Ascending aorta (tissue), 2 donors: ENCODE results near the gene FAM47E. TPM values are rescaled to one million over a fixed set of nuclear protein-coding genes. Genes with fewer than 3 reads are reported as not detected.

Experiments
- DNase-seq, 2 donors: peaks; one replicate each; pipeline ENCODE4 v3.0.0-alpha.2; 2019; ENCODE audit warnings: low spot score in 2 of 2
- H3K27ac ChIP-seq, 2 donors: fragments of 200-600 bp; sonication (generic); one replicate each; pipeline ENCODE4 v1.5.1; 2016 to 2017; ENCODE audit warnings: mild to moderate bottlenecking in 1 of 2
- H3K27me3 ChIP-seq: fragments of 200-600 bp; sonication (generic); one replicate; pipeline ENCODE4 v1.5.1; 2017
- H3K36me3 ChIP-seq, 2 donors: fragments of 200-600 bp; sonication (generic); one replicate each; pipeline ENCODE4 v1.5.1; 2016
- H3K4me1 ChIP-seq, 2 donors: fragments of 200-600 bp; sonication (generic); one replicate each; pipeline ENCODE4 v1.5.1; 2016 to 2017; ENCODE audit warnings: mild to moderate bottlenecking in 1 of 2
- H3K4me3 ChIP-seq, 2 donors: fragments of 200-600 bp; sonication (generic); one replicate each; pipeline ENCODE4 v1.5.1; 2016 to 2017; ENCODE audit warnings: mild to moderate bottlenecking in 1 of 2
- H3K9me3 ChIP-seq, 2 donors: fragments of 200-600 bp; sonication (generic); one replicate each; pipeline ENCODE4 v1.5.1; 2016
- CTCF ChIP-seq, 3 experiments: fragments of 200-600 bp in 2 of 3; fragments of 450-650 bp in 1 of 3; sonication (generic) in 2 of 3; IDR thresholded peaks; one replicate each; pipeline ENCODE4 v1.5.1; 2016 to 2019; ENCODE audit warnings: antibody characterized with exemption in 3 of 3, mild to moderate bottlenecking in 1 of 3, moderate library complexity in 1 of 3
- intact Hi-C: fragments of 100-400 bp; cut with DNase I; formaldehyde crosslinking; loops from one replicate; pipeline ENCODE4 v1.15.1; 2023
- total RNA-seq: library from RNA; depleted of rRNA; stranded (reverse); fragments of >200 nt; gene quantifications from one replicate; pipeline ENCODE4 v1.1.0, GENCODE V29; 2016

FAM47E gene
- total RNA-seq, 1 donor from 2014 or later = not detected

GRCh38 chr4:76310683-76311082, 59.2 kb downstream of the FAM47E start:
- DNase-seq = no peak
- no peak for TF ChIP-seq CTCF (IDR thresholded peaks at IDR 0.05)
- H3K4me3 ChIP-seq = no peak overlapping the region
- intact Hi-C loops = no loop called here
- H3K4me1 ChIP-seq = peaks cover 0 to 8% of the 10 kb centered on the region in 2 donors
- H3K9me3 ChIP-seq = no peaks in the 10 kb centered on the region
- no peak overlapping the region for H3K27ac ChIP-seq
- no peaks in the 10 kb centered on the region for H3K27me3 ChIP-seq
- peaks cover 5 to 11% of the 10 kb centered on the region in 2 donors for H3K36me3 ChIP-seq

- Histone ChIP-seq H3K27me3 (no peaks in the 10 kb centered on the region), H3K9me3 (peaks cover 0 to 8% of the 10 kb centered on the region in 2 donors), H3K4me1 (peaks cover 0 to 8% of the 10 kb centered on the region in 2 donors), H3K36me3 (peaks cover 5 to 11% of the 10 kb centered on the region in 2 donors), H3K4me3 (no peak overlapping the region), H3K27ac (no peak overlapping the region)
- DNase-seq = no peak
- intact Hi-C loops = no loop called here
- TF ChIP-seq CTCF (IDR thresholded peaks at IDR 0.05) = no peak
Observed at GRCh38 chr4:76311896-76312331, 60.4 kb downstream of the FAM47E start.

GRCh38 chr4:76312457-76312856, 60.9 kb downstream of the FAM47E start:
- no peak overlapping the region for H3K4me3 ChIP-seq
- peaks cover 5 to 11% of the 10 kb centered on the region in 2 donors for H3K36me3 ChIP-seq
- peaks cover 0 to 7% of the 10 kb centered on the region in 2 donors for H3K4me1 ChIP-seq
- DNase-seq = no peak
- no peak overlapping the region for H3K27ac ChIP-seq
- intact Hi-C loops = no loop called here
- no peak for TF ChIP-seq CTCF (IDR thresholded peaks at IDR 0.05)
- no peaks in the 10 kb centered on the region for H3K27me3 ChIP-seq
- peaks cover 0 to 12% of the 10 kb centered on the region in 2 donors for H3K9me3 ChIP-seq

- H3K36me3 ChIP-seq = peaks cover 5 to 11% of the 10 kb centered on the region in 2 donors
Observed at GRCh38 chr4:76313547-76313946, 62.0 kb downstream of the FAM47E start.

GRCh38 chr4:76315267-76315918, 63.9 kb downstream of the FAM47E start:
- intact Hi-C loops = no loop called here
- no peak for TF ChIP-seq CTCF (IDR thresholded peaks at IDR 0.05)
- Histone ChIP-seq H3K36me3 (no peaks in the 10 kb centered on the region), H3K9me3 (peaks cover 0 to 12% of the 10 kb centered on the region in 2 donors), H3K4me1 (no peaks in the 10 kb centered on the region), H3K27me3 (no peaks in the 10 kb centered on the region), H3K27ac (no peak overlapping the region), H3K4me3 (no peak overlapping the region)
- no peak for DNase-seq

More at GRCh38 chr4:76313547-76313946, 62.0 kb downstream of the FAM47E start:
- peaks cover 0 to 2% of the 10 kb centered on the region in 2 donors for H3K4me1 ChIP-seq
- TF ChIP-seq CTCF (IDR thresholded peaks at IDR 0.05) = no peak
- H3K27ac ChIP-seq = no peak overlapping the region
- DNase-seq = no peak
- H3K4me3 ChIP-seq = no peak overlapping the region
- H3K9me3 ChIP-seq = peaks cover 0 to 12% of the 10 kb centered on the region in 2 donors
- H3K27me3 ChIP-seq = no peaks in the 10 kb centered on the region
- intact Hi-C loops = no loop called here
